ENCODE measurements around the gene DNAJC11.

The DNAJC11 gene

DNA sequence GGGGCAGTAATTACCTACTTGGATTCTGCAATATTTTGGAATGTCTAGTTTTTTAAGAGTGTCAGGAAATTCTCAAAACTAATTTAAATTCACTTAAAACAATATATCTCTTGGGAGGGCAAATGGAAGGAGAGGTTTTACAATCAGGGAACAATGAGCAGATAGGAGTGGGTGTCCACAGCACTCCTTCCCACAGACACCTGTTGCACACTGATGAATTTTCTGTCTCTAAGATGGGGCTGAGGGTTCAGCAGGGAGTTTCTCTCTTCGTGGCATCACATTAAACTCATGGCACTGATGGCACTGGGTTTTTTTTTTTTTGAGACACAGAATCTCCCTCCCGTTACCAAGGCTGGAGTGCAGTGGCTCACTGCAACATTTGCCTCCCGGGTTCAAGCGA lies 82.6 kb downstream of the DNAJC11 start:
- in situ Hi-C loops (cut with MboI; ENCODE audit: low sequenced_read_pairs) = no loop called here
- peaks cover 4% of the 10 kb centered on the region; the same call in 1 of the 2 replicates for H3K4me1 ChIP-seq
- H3K27me3 ChIP-seq (ENCODE audit: low read depth) = no peaks in the 10 kb centered on the region
- DNase-seq (ENCODE audit: low spot score in 2 of 2) = no peak
- no peaks in the 10 kb centered on the region for H3K9me3 ChIP-seq
- peaks cover 62% of the 10 kb centered on the region for H3K36me3 ChIP-seq (replicated peaks)
- H3K4me3 ChIP-seq = no peak overlapping the region

DNA sequence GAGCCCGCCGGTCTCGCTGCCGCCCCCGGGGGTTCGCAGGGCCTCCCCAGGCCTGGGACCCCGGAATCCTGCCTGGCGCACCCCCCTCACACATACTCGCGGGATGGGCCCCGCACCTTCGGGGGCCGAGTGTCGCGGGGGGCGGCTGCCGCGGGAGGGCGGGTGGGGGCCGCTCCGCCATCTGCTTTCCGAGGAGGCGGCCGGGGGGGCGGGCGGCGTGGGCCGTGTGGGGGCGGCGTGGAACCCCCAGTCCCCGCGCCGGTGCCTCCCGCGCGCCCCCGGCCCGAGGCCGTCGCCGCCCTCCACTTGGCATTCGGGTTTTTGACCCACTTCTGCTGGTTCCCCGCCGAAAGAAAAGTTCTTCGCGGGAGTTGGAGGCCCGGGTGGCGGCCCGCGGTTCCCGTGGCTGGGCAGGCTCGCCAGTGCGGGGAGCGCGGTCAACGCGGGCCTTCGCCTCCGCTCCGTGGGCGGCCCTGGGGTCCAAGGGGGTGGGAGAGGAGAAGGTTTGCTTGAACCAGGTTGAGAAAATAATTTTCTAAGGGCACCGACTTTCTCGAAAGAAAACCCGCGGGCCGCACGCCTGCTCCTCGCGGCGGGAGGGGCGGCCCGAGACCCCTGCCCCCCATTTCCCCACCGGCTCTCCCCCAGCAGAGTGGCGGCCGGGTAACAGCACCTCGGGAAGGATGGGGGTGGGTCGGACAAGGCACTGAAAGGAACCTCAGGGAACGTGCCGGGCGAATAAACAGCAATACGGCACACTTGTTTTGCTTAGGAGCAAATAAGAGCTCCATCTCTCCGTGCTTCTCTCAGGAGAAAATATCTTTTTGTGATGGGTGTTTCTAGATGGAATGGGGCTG lies 86.5 kb downstream of the DNAJC11 start:
- no peaks in the 10 kb centered on the region for H3K9me3 ChIP-seq
- in situ Hi-C loops (cut with MboI; ENCODE audit: low sequenced_read_pairs) = no loop called here
- peaks cover 9% of the 10 kb centered on the region for H3K4me1 ChIP-seq
- no peak for DNase-seq (ENCODE audit: low spot score in 2 of 2)
- H3K27me3 ChIP-seq (ENCODE audit: low read depth) = no peaks in the 10 kb centered on the region
- H3K36me3 ChIP-seq (replicated peaks) = peaks cover 29% of the 10 kb centered on the region
- H3K4me3 ChIP-seq = peak overlapping the region; percentile 74

DNA sequence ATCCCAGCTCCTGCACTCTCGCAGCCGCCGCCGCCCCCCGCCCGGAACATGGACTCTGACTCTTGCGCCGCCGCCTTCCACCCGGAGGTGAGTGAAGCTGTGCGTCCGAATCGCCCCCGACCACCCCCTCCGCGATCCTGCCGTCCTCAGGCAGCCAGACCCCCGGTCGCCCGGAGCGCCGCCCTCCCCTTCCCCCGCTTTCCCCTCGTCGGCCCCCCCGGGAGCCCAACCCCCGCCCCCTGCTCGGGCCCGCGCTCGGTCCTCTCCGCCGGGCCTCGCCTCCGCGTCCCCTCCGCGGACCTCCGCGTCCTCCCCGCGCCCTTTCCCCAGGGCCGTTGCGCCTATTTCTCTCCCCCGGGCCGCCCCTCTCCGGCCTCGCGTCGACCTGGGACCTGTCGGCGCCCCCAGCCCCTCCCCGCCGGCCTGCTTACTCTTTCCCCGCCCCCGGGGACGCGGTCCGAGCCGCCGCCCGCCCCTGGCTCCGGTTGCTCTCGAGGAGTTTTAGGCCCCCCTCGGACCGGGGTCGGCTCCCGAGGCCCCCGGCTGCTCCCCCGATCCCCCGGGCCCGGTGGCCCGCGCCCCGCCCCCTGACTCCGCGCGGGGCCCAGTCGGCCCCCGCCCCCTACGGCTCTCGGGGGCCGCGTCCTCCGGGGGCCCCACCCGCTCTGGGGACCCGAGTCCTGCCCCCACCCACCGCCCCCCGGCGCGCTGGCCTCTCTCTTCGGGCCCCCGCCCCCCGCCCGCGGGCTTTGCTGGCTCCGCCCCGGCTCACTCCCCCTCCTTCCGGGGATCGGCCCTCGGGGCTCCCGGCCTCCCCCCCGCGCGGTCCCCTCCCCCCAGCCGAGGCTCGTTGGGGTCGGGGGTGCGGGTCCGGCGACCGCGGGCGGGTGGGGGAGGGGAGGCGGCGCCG lies 87.3 kb downstream of the DNAJC11 start:
- H3K27me3 ChIP-seq (ENCODE audit: low read depth) = no peaks in the 10 kb centered on the region
- peaks cover 15% of the 10 kb centered on the region for H3K4me1 ChIP-seq
- in situ Hi-C loops (cut with MboI; ENCODE audit: low sequenced_read_pairs) = no loop called here
- H3K4me3 ChIP-seq = peak overlapping the region; percentile 74
- no peaks in the 10 kb centered on the region for H3K9me3 ChIP-seq
- peaks cover 21% of the 10 kb centered on the region for H3K36me3 ChIP-seq (replicated peaks)
- peak in 1 of 2 experiments; percentile 79 for DNase-seq (ENCODE audit: low spot score in 2 of 2)

DNA sequence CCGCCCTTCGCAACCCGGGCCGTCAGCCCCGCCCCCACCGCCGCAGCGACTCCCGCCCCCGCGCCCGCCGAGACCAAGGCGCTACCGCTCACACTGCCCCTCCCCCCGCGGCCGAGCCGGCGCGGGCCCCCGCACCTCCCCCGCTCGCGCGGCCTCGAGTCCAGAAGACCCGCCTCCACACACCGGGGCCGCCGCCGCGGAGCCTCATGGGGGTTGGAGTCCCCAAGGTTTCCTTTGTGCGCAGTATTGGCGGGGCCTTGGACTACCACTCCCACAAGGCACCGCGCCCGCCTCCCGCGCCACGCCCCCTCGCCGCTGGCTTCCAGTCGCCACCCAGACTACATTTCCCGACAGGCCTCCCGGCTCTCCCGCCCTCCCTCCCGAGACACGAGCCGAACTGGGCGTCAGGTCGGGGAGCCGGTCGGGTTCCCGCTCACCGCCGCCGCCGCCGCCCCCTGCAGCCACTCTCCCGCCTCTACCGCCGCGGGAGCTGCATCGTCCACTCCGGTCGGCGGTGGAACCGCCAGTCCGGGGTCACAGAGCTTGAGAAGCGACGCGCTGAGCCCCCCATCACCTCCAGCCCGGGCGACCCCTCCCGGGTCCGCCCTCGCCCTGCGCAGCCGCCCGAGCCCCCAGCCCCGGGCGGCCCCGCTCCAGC lies 88.1 kb downstream of the DNAJC11 start, which contains the start of gene PHF13:
TSS of gene PHF13 (plus strand) at position 371 of the 658 bp plus-strand sequence. CDS start 336 bp downstream, outside the sequence.
- H3K27me3 ChIP-seq (ENCODE audit: low read depth) = no peaks in the 10 kb centered on the region
- H3K4me3 ChIP-seq = peak within 1 kb of the TSS; percentile 74
- in situ Hi-C loops (cut with MboI; ENCODE audit: low sequenced_read_pairs) = no loop called here
- peak; percentile 99 to 100 for DNase-seq (ENCODE audit: low spot score in 2 of 2)
- H3K36me3 ChIP-seq (replicated peaks) = peaks cover 13% of the 10 kb centered on the region
- no peaks in the 10 kb centered on the region for H3K9me3 ChIP-seq
- H3K4me1 ChIP-seq = peaks cover 16% of the 10 kb centered on the region

DNA sequence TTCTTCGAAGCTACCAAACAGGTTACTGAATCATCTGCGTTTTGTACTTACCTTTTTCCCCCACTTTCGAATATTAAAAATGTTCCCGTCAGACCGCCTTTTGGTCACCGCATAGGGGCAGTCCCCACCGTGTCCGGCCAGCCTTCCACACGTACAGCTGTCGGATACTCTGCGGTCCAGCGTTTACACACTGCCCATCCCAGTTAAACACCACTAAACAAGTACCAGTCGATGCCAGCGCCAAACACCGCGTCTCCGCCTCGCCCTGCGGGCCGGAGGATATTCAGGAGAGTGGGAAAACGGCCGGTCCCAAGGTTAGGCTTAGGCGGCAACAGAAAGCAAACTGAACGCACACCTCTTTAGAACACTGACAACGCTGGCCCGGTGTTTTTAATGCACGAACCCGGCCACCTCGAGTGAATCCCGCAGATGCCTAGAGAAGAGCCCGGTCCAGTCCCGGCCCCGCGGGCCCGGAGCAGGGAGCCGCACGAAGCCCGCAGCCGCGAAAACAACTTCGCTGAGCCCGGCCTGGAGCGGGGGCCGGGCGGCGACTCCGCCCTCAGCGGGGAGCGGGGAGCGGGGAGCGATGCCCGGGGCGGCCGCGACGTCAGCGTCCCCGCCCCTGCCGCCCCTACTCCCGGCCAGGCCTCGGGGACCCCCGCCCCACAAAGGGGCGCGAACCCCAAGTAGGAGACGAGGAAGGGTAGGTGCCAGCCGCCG lies 88.8 kb downstream of the DNAJC11 start:
- Histone ChIP-seq H3K36me3 (replicated peaks) (peaks cover 7% of the 10 kb centered on the region), H3K4me3 (peak overlapping the region; percentile 52), H3K27me3 (ENCODE audit: low read depth) (no peaks in the 10 kb centered on the region), H3K4me1 (peaks cover 16% of the 10 kb centered on the region), H3K9me3 (no peaks in the 10 kb centered on the region)
- in situ Hi-C loops (cut with MboI; ENCODE audit: low sequenced_read_pairs) = no loop called here
- peak in 1 of 2 experiments; percentile 60 for DNase-seq (ENCODE audit: low spot score in 2 of 2)

DNA sequence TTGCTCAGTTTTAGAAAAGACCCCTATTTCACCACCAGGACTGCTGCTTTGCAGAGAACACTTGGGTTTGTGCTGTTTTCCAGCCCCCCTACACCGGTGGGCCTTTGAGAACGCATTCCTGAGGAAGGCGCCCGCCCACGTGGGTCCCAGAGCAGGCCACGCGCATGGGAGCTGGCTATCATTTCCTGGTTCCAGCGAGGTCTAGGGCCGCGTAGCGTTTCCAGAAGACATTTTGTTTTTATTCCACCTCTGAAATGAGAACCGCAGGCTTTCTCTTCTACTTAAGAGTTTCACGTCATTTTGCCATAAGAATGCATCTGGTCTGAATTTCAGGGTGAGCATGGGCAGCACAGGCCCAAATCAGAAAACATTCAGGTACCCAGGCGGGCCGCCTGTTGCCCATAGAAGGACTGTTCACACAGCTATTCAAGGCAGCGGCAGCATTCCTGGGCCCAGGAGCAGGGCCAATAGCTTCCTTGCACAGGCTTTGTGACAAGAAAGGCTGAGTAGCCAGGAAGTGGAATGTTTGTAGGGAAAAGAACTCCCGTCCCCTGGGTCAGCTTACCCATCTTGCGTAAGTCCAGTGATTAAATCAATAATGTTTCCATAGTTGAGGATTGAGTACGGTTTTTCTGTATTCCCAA lies 97.6 kb downstream of the DNAJC11 start:
- H3K4me1 ChIP-seq = peaks cover 9% of the 10 kb centered on the region
- no peaks in the 10 kb centered on the region for H3K27me3 ChIP-seq (ENCODE audit: low read depth)
- H3K9me3 ChIP-seq = no peaks in the 10 kb centered on the region
- H3K36me3 ChIP-seq (replicated peaks) = peaks cover 6% of the 10 kb centered on the region
- H3K4me3 ChIP-seq = no peak overlapping the region
- in situ Hi-C loops (cut with MboI; ENCODE audit: low sequenced_read_pairs) = no loop called here
- DNase-seq (ENCODE audit: low spot score in 2 of 2) = no peak

DNA sequence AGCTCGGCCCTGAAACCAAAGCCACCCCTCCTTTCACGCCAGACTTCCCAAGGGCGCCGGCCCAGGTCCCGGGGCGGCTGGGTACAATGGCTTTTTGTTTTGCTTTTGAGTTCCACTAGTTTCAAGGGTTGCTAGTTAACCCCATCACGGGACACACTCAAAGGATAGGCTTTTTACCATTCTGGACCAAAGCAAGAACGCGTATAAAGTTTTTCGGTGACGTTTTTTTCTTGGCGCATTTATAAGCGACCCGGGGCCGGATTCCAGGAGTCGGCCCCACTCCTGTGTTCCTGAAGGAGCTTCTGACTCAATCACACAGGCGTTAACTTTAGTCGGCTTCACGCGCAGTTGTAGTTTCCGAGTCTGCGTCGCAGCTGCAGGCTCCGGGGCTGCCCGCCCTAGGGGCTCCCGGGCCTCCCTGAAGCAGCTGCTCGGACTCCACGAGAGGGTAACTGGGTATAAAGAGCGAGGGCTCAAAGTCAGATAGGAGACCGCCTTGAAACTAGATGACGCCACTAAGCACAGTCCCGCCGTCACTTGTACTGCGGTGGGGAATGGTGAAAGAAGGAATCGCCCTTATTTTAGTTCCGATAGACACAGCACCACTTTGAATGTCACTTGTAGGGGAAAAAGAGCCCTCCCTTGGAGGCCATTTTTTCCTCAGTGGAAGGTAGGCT lies 98.2 kb downstream of the DNAJC11 start:
- H3K27me3 ChIP-seq (ENCODE audit: low read depth) = no peaks in the 10 kb centered on the region
- H3K4me3 ChIP-seq = peak overlapping the region; percentile 71
- in situ Hi-C loops (cut with MboI; ENCODE audit: low sequenced_read_pairs) = no loop called here
- peaks cover 10% of the 10 kb centered on the region for H3K36me3 ChIP-seq (replicated peaks)
- DNase-seq (ENCODE audit: low spot score in 2 of 2) = no peak
- no peaks in the 10 kb centered on the region for H3K9me3 ChIP-seq
- H3K4me1 ChIP-seq = peaks cover 9% of the 10 kb centered on the region

DNA sequence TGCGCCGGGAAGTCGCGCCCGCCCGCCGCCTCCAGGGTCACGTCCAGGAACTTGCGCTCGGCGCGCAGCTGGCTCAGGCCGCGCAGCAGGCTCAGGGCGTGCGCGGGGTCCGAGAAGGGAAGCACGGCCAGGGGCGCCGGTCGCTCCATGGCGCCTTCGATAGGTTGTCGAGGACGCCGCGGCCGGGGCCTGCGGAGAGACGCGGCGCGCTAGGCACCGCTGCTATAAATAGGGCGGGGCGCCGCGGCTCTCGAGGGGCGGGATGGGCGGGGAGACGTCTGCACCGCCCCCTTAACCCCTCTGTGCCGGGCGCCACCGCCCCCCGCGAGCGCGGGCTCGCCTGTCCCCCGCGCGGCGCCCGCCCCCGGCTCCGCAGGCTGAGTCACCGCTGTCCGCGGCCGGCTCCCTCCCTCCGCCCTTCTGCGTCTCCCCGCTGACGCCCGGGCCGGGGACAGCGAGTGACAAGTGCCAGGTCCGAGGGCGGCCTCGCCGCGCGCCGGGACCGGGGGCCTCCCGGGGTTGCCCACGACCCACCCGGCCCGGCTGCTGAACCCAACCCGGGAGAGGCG lies 98.9 kb downstream of the DNAJC11 start, which contains the start of gene KLHL21:
TSS of gene KLHL21 (minus strand) at position 201 of the 569 bp plus-strand sequence. CDS start at position 149, 52 bp downstream.
- Histone ChIP-seq H3K27me3 (ENCODE audit: low read depth) (no peaks in the 10 kb centered on the region), H3K36me3 (replicated peaks) (peaks cover 16% of the 10 kb centered on the region), H3K4me1 (peaks cover 9% of the 10 kb centered on the region), H3K9me3 (no peaks in the 10 kb centered on the region), H3K4me3 (peak within 1 kb of the TSS; percentile 71)
- DNase-seq (ENCODE audit: low spot score in 2 of 2) = peak; percentile 79 to 84
- in situ Hi-C loops (cut with MboI; ENCODE audit: low sequenced_read_pairs) = no loop called here

DNA sequence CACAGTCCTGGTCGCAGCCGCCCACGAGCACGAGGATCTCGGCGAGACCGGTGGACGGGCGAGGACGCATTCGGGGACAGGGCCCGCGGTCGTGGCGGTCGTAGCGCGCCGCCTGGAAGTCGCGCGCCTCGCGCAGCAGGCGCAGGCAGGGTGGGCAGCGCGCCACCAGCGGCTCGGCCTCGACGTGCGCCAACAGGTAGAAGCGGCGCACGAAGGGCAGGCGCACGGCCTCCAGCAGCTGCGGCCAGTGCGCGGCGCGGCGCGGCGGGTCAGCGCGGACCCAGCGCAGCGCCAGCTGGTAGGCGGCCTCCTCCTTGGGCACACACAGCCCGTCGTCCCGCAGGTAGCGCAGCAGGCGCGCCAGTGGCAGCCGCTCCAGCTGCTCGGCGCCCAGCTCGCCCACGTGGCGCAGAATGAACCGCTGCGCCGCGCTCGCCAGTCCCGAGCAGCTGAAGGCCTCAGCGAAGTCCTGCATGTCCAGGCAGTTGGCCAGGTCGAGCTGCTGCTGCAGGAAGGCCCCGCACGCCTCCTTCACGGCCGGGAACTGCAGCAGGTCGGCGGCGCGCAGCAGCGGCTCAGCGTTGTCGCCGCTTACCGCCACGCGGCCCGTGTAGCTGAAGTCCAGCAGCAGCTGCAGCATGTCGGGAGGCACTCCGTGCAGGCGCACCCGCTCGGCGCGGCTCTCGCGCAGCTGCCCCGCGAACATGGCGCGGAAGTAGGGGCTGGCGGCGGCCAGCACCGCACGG lies 99.5 kb downstream of the DNAJC11 start:
- in situ Hi-C loops (cut with MboI; ENCODE audit: low sequenced_read_pairs) = no loop called here
- Histone ChIP-seq H3K9me3 (no peaks in the 10 kb centered on the region), H3K36me3 (replicated peaks) (peaks cover 23% of the 10 kb centered on the region), H3K4me1 (peaks cover 9% of the 10 kb centered on the region), H3K27me3 (ENCODE audit: low read depth) (no peaks in the 10 kb centered on the region), H3K4me3 (peak overlapping the region; percentile 71)
- DNase-seq (ENCODE audit: low spot score in 2 of 2) = peak in 1 of 2 experiments; percentile 44

DNA sequence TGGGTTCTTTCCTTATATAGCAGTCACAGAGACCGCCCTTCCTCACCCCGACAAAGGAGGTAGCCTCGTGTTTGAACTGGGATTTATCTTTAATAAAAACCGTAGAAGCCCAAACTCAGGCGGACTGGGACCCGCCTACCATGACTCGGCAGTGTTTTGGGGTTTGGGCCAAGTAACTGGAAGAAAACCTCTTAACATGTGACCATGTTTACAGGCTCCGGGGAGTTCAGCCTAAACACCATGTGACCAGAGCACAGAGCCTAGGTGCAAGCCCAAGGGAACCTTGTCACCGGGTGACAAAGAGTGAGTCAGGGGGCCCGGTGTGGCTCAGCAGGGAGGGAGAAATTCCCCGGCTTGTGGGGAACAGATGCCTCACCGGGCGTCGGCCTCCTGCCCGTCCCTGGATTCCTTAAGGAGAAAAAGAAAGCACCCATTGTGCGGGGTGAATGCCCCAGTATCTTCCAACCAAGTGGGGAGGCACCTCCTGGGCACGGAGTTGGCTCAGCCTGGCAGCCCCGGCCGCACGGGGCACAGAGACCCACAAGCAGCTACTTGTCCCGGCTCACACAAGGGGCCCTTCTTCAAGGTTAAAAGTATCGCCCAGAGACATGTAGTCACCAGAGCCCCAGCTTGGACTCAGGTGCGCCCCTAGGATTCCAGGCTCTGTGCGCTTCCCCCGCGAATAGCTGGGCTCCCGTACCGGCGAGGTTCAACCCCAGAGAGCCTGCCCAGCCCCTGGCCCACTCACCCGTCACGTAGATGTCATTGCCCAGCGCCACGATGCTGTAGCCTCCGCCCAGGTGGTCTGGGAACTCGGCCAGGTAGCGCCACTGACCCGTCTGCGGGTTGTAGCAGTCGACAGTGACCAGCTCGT lies 100.3 kb downstream of the DNAJC11 start:
- H3K27me3 ChIP-seq (ENCODE audit: low read depth) = no peaks in the 10 kb centered on the region
- in situ Hi-C loops (cut with MboI; ENCODE audit: low sequenced_read_pairs) = no loop called here
- peaks cover 31% of the 10 kb centered on the region for H3K36me3 ChIP-seq (replicated peaks)
- H3K4me3 ChIP-seq = peak overlapping the region; percentile 71
- H3K4me1 ChIP-seq = peaks cover 9% of the 10 kb centered on the region
- H3K9me3 ChIP-seq = no peaks in the 10 kb centered on the region
- DNase-seq (ENCODE audit: low spot score in 2 of 2) = peak; percentile 51 to 58
